GM12892 (cell line): ENCODE measurements around the gene GPR55.

Experiments used
- DNase-seq: peaks from one replicate; pipeline ENCODE4 v3.0.0; 2011; ENCODE audit not compliant: insufficient read length
- FAIRE-seq: peaks from 2 replicates; lab custom pipeline; 2011; peaks lifted over from hg19 to GRCh38; lab: Jason Lieb, UNC
- POLR2A ChIP-seq: IDR thresholded peaks from 2 replicates; pipeline ENCODE4 v1.6.1; 2011; ENCODE audit warnings: low read depth, low read length, control low read depth
- POLR2AphosphoS5 ChIP-seq: IDR thresholded peaks from 2 replicates; pipeline ENCODE4 v1.6.1; 2011; ENCODE audit warnings: low read depth, low read length, control low read depth
- TAF1 ChIP-seq: IDR thresholded peaks from 2 replicates; pipeline ENCODE4 v1.6.1; 2011; ENCODE audit warnings: low read depth, mild to moderate bottlenecking, control low read depth, low read length, borderline replicate concordance

Gene GPR55

DNA sequence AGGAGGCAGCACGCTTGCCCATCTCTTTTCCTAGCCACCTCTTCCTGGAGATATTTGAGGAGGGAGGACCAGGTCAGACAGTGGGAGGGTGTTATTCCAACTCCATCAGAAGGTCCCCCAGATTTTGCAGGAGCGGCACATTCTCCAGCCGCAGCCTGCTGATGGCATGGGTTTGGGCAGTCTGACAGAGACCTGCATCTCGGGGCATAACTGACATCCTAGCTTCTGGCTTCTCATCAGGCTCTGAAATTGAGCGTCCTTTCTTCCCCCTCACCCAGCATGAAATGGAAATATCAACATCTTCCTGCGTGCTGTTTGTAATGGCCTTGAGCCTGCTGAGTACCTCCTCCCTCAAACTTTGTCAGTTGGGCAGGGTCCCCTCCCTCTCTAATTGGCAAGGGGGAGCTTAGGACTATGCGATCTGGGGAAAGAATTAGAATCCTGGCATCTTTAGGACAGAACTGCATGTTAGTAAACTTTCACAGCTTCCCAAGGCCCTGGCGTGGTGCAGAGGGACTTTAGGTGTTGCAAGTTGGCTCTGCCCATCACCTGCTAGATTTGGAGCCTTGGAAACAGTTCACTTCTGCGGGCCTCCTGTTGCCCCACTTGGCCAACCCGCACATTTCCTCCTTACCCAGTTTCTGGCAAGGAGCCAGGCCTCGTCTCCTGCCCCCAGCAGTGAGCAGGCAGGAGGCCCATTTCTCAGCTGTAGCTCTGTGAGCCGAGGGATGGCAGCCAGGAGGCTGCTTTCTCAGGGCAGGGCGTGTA lies 58.1 kb downstream of the GPR55 start:
- FAIRE-seq = peak; percentile 46
- TF ChIP-seq POLR2AphosphoS5 (no peak), TAF1 (no peak), POLR2A (no peak)
- no peak for DNase-seq

DNA sequence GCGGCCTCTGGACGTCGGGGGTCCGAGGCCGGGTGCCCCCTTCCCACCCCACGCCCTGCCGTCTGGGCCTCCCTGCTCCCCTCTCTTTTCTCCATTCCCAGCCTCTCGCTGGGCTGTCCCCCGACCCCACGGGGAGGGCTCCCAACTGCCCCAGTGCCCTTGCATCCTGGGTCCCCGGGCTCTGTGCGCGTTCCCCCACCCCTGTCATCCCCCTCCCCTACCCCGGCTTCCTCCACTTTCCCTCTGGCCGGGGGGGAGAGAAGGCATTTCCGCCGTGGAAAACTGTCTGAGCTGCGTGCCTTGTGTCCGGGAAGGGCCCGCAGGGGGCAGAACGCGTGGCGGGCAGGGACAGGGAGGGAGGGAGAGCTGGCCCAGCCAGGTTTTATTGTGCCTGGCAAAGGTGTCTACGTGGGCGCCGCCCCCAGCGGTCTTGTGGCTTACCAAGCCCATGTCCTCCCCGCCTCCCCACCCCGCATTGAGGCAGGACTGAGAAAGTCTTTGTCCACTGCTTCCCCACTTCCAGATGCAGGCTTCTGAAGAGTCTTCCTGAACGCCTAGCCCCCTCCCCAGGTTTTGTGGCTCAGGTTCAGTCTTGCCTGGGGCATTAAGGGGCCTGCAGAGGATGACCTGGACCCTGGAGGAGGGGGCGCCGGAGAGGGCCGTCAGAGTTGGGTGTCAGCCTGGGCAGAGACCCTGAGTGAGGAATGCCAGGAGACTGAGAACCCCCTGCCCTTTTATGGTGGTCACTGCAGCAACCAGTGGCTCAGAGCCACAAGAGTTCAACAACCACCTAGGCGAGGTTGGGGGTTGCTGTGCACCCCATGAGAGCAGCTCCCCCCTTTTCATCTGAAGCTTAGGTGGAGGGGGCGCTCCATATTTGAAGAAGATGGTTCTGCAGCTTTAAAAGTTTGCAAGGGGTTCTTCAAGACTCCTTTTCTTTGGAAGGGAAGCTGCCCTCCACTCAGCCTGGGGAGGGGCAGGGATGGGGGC lies 59.0 kb downstream of the GPR55 start:
- peak; percentile 70 for FAIRE-seq
- no peak for DNase-seq
- TF ChIP-seq TAF1 (no peak), POLR2AphosphoS5 (no peak), POLR2A (no peak)

DNA sequence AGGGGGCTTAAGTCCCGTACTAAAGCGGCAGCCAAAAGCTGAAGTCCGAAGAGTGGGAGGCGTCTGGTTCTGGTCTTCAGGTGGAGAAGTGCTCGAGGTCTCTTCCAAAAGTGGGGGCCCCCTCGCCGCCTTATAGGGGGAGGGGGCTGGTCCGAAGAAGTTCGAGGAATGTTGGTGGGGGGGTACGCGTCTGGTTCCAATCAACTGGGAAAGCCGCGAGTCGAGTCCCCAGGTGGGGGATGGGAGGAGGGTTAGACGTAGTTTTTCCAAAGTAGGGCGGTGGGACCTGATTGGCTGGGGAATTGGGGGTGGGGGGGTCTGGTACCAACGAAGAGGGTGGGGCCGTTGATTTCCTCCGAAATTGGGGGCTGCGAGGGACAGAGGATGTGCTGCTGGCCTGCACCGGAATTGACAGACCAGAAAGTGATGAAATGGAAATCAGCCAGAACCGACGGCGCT lies 59.7 kb downstream of the GPR55 start:
- TF ChIP-seq TAF1 (no peak), POLR2AphosphoS5 (no peak), POLR2A (no peak)
- DNase-seq = no peak
- FAIRE-seq = peak; percentile 82

DNA sequence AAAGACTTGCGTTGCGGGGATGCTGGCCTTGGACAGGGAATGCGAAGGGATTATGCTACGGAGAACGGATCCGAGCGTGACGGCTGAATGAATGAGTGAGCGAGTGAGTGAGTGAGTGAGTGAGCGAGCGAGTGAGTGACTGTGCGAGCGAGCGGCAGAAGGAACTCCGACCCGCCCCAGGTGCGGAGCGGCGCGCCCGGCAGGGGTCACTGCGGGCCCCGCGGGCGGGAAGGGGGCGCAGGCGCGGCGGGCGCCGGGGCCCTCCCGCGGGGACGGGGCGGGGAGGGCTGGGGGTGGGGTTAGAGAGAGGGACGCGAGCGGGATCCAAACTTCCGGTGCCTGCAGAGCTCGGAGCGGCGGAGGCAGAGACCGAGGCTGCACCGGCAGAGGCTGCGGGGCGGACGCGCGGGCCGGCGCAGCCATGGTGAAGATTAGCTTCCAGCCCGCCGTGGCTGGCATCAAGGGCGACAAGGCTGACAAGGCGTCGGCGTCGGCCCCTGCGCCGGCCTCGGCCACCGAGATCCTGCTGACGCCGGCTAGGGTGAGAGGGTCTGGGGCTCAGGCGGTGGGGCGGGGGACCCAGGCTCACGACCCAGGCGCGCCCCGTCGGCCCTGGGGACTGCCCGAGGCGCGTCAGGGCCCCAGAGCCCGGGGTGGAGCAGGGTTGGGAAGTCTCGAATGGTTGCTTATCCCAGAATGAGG lies 60.3 kb downstream of the GPR55 start, which contains the start of gene ITM2C:
Gene ITM2C, plus strand, starts transcription at position 338 of the 702 bp plus-strand sequence. Its CDS starts 84 bp downstream, at position 422.
- DNase-seq (peak; percentile 90), FAIRE-seq (peak; percentile 94)
- TF ChIP-seq POLR2AphosphoS5 = no peak
- peak; percentile 20; the same call in 1 of the 2 replicates for TF ChIP-seq TAF1
- peak; percentile 60; the same call in 1 of the 2 replicates for TF ChIP-seq POLR2A

DNA sequence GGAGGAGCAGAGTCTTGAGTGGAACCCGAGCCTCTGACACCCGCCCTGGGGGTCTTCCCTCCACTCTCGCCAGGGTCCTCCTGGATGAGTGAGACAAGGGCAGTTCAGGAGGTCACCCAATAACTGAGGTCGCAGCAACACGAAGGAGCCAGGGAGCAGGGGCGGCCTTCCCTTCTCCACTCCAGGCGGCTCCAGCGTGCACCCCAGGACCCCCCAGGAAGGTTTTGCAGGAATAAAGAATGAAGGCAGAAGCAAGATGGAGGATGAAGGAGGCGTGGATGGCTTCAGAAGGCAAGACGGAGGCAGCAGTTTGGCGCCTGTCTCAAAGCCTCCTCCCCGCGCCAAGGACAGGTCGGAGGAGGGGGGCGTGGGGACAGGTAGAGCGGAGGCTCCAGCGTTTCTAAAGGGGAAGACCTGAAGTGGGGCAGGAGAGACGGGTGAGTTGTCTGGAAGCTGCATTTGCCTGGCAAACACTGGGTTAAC lies 60.9 kb downstream of the GPR55 start:
- DNase-seq (no peak), FAIRE-seq (no peak)
- TF ChIP-seq TAF1 = no peak
- TF ChIP-seq POLR2A = no peak
- no peak for TF ChIP-seq POLR2AphosphoS5

DNA sequence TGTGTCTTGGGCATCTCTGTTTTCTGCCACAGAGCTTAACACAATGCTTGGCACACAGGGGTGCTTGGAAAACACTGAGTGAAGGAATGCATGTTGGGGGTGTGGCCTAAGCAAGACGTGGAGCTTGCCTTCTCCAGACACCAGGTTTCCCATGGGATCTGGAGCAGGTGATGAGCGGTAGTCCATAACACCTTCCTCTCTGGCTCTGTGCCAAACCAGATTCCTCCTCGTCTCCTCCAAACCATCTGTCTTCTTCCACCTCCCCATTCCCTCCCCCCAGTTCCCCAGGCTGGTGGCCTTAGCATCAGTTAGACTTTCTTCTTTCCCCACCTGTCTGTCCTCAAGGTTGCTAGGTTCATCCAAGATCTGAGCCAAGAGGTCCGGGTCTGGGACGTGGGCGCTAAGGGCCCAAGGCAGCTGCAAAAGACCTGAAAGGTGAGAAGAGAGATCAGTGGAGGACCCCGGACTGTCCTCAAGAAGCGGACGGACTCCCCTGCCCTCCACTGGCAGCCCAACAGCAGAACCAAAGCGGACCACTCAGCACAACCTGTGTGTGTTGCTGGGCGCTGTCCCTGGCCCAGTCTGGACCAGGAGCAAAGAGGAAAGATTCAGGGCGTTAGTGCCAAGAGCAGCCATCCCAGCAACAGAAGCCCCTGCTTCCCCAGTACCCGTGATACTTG lies 61.5 kb downstream of the GPR55 start:
- DNase-seq (no peak), FAIRE-seq (no peak)
- no peak for TF ChIP-seq POLR2AphosphoS5
- TF ChIP-seq TAF1 = no peak
- no peak for TF ChIP-seq POLR2A

DNA sequence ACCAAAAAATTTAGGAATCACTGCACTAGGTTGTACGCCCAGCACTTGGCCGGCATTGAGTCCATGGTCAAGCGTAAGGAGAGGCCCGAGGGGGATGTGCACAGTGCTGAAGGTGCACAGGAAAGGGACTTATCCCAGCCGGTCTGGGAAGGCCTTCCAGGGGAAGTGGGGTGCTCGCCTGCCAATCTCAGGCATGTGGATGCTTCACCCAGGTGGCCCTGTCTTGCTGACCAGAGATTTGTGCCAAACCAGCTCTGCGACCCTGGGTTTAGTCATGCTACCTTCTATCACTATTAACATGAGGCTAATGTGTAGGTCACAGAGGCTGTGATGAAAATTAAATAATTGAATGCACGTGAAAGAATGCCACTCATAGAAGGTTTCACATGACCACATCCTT lies 62.0 kb downstream of the GPR55 start:
- FAIRE-seq (no peak), DNase-seq (no peak)
- no peak for TF ChIP-seq TAF1
- TF ChIP-seq POLR2A = no peak
- no peak for TF ChIP-seq POLR2AphosphoS5

DNA sequence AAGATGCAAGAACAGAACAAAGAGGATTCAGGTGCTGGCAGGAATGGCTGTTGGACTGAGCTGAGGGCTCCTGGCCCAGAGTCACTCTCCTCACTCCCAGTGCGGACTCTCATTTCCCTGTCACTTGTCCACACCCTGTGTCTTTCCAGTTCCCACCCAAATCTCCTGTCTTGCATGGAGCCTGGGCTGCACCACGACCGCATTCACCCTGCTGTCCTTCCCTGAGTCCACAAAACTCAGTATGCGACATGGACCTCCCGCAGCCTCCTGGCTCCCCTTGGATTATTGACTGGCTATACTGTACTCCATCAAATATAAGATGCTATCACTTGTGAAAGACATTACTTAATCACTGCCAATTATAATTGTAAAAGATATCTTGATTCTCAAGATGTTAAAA lies 62.8 kb downstream of the GPR55 start:
- no peak for FAIRE-seq
- DNase-seq = no peak
- TF ChIP-seq TAF1 = no peak
- no peak for TF ChIP-seq POLR2A
- TF ChIP-seq POLR2AphosphoS5 = no peak

DNA sequence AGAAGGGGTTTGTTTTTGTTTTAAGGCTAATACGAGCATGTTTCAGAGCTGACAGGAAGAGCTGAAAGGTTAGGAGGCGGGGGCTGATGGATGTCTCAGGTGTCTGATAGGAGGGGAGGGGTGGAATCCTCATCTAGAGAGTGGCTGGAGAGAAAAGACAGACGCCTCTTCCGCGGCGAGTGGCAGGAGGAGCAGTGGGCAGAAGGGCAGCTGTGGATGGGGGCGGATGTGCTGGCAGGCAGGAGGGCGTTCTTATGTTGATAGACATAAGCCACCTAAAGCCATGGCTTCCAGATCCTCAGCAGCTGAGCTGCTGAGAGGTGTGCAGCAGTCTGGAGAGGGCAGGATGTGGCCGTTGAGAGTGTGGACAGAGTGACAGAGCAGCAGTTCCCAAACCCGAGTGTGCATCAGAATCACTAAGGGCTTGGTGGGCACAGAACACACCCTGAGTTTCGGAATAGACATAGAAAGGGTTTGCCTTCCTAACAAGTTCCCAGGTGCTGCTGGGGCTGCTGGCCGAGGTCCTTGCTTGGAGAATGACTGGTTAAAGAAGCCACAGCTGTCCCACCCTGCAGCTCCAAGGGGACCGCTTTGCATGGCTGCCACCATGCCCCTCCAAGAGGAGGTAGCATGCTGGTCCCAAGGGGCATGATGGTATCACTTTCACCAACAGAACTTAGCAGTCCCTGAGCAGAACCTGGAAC lies 63.3 kb downstream of the GPR55 start:
- DNase-seq = no peak
- TF ChIP-seq POLR2A = no peak
- no peak for TF ChIP-seq POLR2AphosphoS5
- TF ChIP-seq TAF1 = no peak
- FAIRE-seq = peak; percentile 84
